SU-DHL-6 (cell line): ENCODE results near the gene ORM1.

Experiments
- EZH2phosphoT487 ChIP-seq: fragments of 200-600 bp; sonication (generic), shearing (Covaris generic); conservative IDR thresholded peaks from 2 replicates; pipeline ENCODE4 v1.6.1; 2018; ENCODE audit warnings: mild to moderate bottlenecking, antibody characterized with exemption, low read length, moderate library complexity, mixed read lengths
- TF ChIP-seq, protein P1 (sequence below): fragments of 200-600 bp; sonication (generic); IDR thresholded peaks from one replicate; pipeline ENCODE4 v1.5.1; 2017; ENCODE audit warnings: antibody characterized with exemption, mild to moderate bottlenecking, low read length, moderate library complexity; ENCODE audit not compliant: insufficient read depth, poor library complexity, severe bottlenecking

DNA sequence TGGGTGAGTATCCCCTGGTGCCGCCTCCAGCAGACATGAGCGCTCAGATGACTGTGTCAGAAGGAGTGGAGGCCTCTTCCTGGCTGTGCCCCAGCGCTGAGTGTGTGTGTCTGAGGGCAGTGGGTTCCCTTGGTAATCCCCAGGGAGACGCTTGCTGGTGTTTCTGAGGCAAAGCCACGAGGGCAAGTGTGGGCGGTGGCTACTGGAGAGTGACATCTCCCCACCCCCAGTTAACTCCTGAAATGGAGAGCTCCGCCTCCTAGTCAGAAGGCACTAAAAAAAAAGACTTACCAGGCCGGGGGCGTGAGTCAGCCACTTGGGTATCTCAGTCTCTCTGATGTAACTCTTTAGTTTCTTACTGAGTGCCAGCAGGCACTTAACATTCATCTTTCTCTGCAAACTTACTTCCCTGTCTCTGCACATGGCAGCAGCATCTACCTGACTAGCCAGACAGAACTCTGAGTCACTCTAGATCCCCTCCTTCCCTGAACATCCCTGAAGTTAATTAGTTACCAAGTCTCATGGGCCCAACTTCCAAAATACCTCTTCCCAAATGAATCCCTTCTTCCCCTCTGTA lies 26.1 kb downstream of the ORM1 start:
- TF ChIP-seq, protein P1, sequence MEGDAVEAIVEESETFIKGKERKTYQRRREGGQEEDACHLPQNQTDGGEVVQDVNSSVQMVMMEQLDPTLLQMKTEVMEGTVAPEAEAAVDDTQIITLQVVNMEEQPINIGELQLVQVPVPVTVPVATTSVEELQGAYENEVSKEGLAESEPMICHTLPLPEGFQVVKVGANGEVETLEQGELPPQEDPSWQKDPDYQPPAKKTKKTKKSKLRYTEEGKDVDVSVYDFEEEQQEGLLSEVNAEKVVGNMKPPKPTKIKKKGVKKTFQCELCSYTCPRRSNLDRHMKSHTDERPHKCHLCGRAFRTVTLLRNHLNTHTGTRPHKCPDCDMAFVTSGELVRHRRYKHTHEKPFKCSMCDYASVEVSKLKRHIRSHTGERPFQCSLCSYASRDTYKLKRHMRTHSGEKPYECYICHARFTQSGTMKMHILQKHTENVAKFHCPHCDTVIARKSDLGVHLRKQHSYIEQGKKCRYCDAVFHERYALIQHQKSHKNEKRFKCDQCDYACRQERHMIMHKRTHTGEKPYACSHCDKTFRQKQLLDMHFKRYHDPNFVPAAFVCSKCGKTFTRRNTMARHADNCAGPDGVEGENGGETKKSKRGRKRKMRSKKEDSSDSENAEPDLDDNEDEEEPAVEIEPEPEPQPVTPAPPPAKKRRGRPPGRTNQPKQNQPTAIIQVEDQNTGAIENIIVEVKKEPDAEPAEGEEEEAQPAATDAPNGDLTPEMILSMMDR = no peak
- no peak for TF ChIP-seq EZH2phosphoT487
